ENCODE results near the gene C3orf49.

The C3orf49 gene

DNA sequence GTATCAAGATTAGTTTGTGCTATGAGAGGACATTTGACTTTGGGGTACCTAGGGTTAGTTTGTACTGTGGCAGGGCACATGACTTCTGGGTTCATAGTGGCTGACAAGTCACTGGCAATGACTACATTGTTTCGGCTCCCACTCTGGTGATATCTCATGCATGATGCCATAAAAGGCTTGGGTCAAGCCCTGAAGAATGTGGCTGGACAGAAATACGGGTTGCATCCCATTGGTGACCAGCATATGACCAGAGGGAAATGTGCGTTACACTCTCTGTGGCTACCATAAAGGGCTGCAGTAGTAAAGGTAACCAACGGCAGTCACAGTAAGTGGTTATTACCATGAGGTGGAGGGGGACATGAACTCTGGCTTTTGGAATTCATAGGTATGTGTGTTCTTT is 26.1 kb downstream of the C3orf49 start:
- no peak overlapping the region for H3K4me3 ChIP-seq (replicated peaks; ENCODE audit: low read depth, low read length)
- TF ChIP-seq, protein P1, sequence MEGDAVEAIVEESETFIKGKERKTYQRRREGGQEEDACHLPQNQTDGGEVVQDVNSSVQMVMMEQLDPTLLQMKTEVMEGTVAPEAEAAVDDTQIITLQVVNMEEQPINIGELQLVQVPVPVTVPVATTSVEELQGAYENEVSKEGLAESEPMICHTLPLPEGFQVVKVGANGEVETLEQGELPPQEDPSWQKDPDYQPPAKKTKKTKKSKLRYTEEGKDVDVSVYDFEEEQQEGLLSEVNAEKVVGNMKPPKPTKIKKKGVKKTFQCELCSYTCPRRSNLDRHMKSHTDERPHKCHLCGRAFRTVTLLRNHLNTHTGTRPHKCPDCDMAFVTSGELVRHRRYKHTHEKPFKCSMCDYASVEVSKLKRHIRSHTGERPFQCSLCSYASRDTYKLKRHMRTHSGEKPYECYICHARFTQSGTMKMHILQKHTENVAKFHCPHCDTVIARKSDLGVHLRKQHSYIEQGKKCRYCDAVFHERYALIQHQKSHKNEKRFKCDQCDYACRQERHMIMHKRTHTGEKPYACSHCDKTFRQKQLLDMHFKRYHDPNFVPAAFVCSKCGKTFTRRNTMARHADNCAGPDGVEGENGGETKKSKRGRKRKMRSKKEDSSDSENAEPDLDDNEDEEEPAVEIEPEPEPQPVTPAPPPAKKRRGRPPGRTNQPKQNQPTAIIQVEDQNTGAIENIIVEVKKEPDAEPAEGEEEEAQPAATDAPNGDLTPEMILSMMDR (IDR thresholded peaks at IDR 0.05; ENCODE audit: low read depth, low read length, missing control alignments), result no peak
- no peak for DNase-seq (ENCODE audit: extremely low read depth, low read depth)

DNA sequence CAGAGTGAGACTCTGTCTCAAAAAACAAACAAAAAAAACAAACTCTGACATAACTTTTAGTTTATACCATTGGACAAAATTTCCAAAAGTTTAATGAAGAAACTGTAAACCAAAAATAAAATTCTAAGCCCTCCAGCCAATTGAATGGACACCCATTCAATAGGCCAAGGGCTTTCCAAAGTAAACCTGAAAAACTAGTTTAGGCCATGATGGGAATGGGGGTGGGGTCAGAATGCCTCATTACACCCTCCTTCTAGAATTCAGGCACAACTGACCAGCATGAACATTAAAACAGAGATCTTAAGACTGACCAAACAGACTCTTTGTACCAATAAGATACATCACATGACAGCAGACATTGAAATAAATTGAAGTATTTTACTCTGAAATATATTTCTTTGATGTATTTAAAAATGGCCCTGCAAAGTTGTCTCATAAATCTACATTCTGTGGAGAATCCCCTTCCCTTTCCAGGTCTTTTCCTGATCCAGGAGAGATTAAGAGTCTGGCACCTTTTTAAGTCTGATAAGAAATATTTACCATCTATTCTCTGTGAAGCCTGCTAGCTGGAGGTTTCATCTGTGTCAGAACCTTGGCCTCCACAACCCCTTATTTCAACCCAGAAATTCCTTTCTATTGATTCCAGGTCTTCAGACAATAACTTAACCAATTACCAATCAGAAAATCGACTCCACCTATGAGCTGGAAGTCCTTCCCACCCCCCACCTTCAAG is 28.8 kb downstream of the C3orf49 start:
- no peak overlapping the region for H3K4me3 ChIP-seq (replicated peaks; ENCODE audit: low read depth, low read length)
- no peak for DNase-seq (ENCODE audit: extremely low read depth, low read depth)
- TF ChIP-seq, protein P1 (IDR thresholded peaks at IDR 0.05; ENCODE audit: low read depth, low read length, missing control alignments), result no peak

DNA sequence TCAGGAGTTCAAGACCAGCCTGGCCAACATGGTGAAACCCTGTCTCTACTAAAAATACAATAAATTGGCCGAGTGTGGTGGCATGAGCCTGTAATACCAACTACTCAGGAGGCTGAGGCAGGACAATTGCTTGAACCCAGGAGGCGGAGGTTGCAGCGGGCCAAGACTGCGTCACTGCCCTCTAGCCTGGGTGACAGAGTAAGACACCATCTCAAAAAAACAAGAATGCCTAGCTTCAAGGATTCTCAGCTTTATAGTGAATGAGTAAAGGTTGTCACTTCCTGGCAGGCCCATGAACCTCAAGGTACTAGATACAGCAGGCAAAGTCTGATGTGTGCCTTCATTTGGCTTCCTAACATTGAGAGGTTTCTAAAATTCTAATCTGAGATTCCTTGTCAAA is 30.1 kb downstream of the C3orf49 start:
- no peak overlapping the region for H3K4me3 ChIP-seq (replicated peaks; ENCODE audit: low read depth, low read length)
- TF ChIP-seq, protein P1 (IDR thresholded peaks at IDR 0.05; ENCODE audit: low read depth, low read length, missing control alignments), result no peak
- no peak for DNase-seq (ENCODE audit: extremely low read depth, low read depth)

DNA sequence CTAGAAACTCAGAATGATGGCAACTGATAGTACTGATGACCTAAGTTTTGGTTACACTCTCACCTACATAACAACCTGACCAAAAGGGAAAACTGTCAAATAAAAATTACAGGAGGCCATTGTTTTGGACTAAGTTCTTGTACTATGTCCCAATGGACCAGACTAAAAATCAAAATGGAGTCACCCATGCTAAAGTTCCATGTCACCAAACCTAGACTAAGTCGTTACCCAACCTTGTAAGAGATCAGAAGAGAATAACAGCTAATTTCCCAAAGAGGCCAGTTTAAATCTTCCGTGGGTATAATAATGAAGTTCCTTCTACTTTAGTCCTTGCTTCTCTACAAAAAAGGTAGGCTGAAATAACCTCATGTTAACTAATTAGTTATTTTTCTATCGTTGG is 32.2 kb downstream of the C3orf49 start:
- no peak overlapping the region for H3K4me3 ChIP-seq (replicated peaks; ENCODE audit: low read depth, low read length)
- no peak for DNase-seq (ENCODE audit: extremely low read depth, low read depth)
- TF ChIP-seq, protein P1 (IDR thresholded peaks at IDR 0.05; ENCODE audit: low read depth, low read length, missing control alignments), result no peak

DNA sequence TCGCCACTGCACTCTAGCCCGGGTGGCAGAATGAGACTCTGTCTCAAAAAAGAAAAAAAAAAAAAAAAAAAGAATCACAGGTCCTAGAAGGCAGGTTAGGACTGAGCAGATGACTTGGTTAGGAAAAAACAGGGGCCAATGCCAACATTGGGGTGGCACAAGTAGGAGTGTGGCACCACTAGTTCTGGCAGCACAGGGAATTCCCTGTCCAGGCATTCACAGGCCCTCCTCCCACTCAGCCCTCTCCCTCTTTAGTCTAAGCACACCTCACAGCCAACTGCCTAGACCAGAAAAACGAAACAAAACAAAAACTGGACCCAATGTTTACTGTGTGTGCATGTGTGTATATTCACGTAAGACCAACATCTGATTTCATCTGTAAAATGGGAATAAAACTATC is 34.0 kb downstream of the C3orf49 start:
- DNase-seq (ENCODE audit: extremely low read depth, low read depth), result no peak
- H3K4me3 ChIP-seq (replicated peaks; ENCODE audit: low read depth, low read length), result no peak overlapping the region
- TF ChIP-seq, protein P1 (IDR thresholded peaks at IDR 0.05; ENCODE audit: low read depth, low read length, missing control alignments), result no peak

DNA sequence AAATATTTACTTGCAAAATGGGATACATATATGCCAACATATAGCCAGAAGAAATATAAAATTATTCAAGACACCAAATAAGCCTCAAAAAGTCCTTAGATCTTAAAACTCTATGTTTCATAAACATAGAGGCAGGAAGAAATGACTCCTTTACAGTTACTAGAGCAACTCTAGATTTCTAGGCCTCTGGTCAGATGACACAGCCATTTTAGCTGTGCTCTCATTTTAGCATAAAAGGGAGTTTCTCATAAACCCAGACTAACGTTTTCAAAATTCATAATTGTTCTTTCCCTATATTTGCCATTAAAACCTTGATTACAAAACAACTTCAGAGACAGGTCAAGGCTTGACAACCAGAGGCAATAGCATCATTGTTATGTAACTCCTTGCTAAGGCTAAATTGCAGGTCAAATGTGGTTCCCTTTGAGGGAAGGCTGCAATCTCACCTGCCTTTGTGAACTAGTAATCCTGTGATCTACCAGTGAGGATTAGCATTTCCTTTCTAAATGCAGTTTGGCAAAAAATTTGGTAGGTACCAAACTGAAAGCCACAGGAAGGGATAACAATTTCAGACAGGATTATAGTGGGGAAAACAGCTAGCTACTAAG is 36.3 kb downstream of the C3orf49 start:
- TF ChIP-seq, protein P1 (IDR thresholded peaks at IDR 0.05; ENCODE audit: low read depth, low read length, missing control alignments), result no peak
- no peak for DNase-seq (ENCODE audit: extremely low read depth, low read depth)
- no peak overlapping the region for H3K4me3 ChIP-seq (replicated peaks; ENCODE audit: low read depth, low read length)

All from HFF-Myc (cell line).